ENCODE data around the gene RHEB. TPM values are rescaled to one million over a fixed set of nuclear protein-coding genes. Genes with fewer than 3 reads are reported as not detected.

RHEB gene
- total RNA-seq, 1 experiment from 2014 or later, result 156 TPM

DNA sequence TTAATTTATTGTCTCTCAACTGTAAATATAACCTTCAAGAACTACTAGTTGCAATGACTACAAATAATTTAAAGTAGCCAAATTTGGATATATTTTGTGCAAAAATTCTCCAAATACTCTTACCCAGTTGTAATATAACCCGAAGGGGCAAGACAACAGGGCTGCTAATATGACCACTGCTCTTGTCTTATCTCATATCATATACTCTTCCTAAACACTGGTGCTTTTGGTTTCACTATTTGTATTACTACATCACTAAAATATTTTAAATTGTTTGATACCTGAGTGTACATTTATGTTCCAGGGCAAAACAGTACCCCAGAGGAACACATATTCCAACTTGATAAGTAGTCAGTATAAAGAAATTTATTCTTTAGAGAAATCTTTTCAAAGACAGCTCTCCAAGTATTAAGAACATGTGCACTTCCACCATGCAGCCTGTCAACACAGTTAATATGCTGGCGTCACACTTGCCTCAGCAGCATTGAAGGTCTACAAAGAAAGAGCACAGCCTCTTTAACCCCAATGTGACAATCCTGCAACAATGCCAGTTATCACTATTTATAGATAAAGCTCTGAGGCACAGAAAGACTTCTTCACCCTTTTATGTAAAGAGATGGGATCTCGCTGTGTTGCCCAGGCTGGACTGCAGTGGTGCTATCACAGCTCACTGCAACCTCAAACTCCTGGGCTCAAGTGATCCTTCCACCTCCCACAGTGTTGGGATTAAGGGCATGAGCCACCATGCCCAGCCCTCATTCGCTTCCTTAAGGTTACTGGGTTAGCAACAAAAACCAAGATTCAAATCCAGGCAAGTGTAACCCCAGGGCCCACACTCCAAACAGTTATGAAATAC is 37.8 kb downstream of the RHEB start:
- Mint-ChIP-seq H3K4me1 (ENCODE audit: low read depth, unreplicated experiment) (peaks cover 30% of the 10 kb centered on the region), H3K27ac (ENCODE audit: unreplicated experiment) (no peak overlapping the region), H3K36me3 (ENCODE audit: insufficient read depth, unreplicated experiment) (peaks cover 79% of the 10 kb centered on the region), H3K27me3 (ENCODE audit: insufficient read depth, unreplicated experiment) (no peaks in the 10 kb centered on the region), H3K4me3 (ENCODE audit: unreplicated experiment) (no peak overlapping the region), H3K9me3 (ENCODE audit: unreplicated experiment) (no peaks in the 10 kb centered on the region)
- H3K4me3 ChIP-seq (ENCODE audit: low read depth, low read length), result no peak overlapping the region
- DNase-seq, result no peak
- no peaks in the 10 kb centered on the region for H3K4me1 ChIP-seq
- H3K9me3 ChIP-seq, result no peaks in the 10 kb centered on the region
- ChIA-PET POLR2A (no interaction called here), CTCF (no interaction called here)
- H3K27me3 ChIP-seq (replicated peaks; ENCODE audit: control insufficient read depth, insufficient read depth, low read length), result no peaks in the 10 kb centered on the region
- BruUV-seq (replicated peaks), result no TSS peak
- peaks cover 1% of the 10 kb centered on the region; the same call in 1 of the 2 replicates for H3K36me3 ChIP-seq (ENCODE audit: control insufficient read depth, insufficient read depth, low read length)
- TF ChIP-seq, protein P1, sequence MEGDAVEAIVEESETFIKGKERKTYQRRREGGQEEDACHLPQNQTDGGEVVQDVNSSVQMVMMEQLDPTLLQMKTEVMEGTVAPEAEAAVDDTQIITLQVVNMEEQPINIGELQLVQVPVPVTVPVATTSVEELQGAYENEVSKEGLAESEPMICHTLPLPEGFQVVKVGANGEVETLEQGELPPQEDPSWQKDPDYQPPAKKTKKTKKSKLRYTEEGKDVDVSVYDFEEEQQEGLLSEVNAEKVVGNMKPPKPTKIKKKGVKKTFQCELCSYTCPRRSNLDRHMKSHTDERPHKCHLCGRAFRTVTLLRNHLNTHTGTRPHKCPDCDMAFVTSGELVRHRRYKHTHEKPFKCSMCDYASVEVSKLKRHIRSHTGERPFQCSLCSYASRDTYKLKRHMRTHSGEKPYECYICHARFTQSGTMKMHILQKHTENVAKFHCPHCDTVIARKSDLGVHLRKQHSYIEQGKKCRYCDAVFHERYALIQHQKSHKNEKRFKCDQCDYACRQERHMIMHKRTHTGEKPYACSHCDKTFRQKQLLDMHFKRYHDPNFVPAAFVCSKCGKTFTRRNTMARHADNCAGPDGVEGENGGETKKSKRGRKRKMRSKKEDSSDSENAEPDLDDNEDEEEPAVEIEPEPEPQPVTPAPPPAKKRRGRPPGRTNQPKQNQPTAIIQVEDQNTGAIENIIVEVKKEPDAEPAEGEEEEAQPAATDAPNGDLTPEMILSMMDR (IDR thresholded peaks at IDR 0.05; ENCODE audit: insufficient read depth in 1 of 2, low read depth in 1 of 2, low read length in 1 of 2, severe bottlenecking in 1 of 2, unreplicated experiment in 1 of 2), result no peak
- intact Hi-C loops (cut with micrococcal nuclease; ENCODE audit: unreplicated experiment), result no loop called here

DNA sequence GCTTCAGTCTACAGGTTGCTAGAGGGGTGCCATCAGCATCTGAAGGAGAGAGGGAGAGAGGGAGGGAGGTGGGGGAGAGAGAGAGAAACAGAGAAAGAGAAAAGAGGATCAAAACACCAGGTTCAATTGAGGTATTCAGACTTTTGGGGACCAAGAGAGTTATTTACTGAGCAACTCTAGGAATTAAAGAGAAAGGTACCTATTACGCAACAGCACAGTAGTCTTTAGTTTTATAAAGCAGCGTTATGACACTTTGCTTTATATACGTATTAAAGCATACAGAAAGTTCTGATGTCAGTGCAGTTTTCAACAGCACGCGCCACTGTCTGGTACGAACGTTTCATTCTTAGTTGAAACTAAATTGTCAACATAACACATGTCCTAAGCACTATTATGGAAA is 41.8 kb downstream of the RHEB start:
- intact Hi-C loops (cut with micrococcal nuclease; ENCODE audit: unreplicated experiment), result no loop called here
- Histone ChIP-seq H3K9me3 (no peaks in the 10 kb centered on the region), H3K4me3 (ENCODE audit: low read depth, low read length) (no peak overlapping the region), H3K4me1 (no peaks in the 10 kb centered on the region), H3K36me3 (ENCODE audit: control insufficient read depth, insufficient read depth, low read length) (no peaks in the 10 kb centered on the region), H3K27me3 (replicated peaks; ENCODE audit: control insufficient read depth, insufficient read depth, low read length) (no peaks in the 10 kb centered on the region)
- TF ChIP-seq, protein P1 (IDR thresholded peaks at IDR 0.05; ENCODE audit: insufficient read depth in 1 of 2, low read depth in 1 of 2, low read length in 1 of 2, severe bottlenecking in 1 of 2, unreplicated experiment in 1 of 2), result no peak
- Mint-ChIP-seq H3K27ac (ENCODE audit: unreplicated experiment) (no peak overlapping the region), H3K27me3 (ENCODE audit: insufficient read depth, unreplicated experiment) (no peaks in the 10 kb centered on the region), H3K4me1 (ENCODE audit: low read depth, unreplicated experiment) (peaks cover 19% of the 10 kb centered on the region), H3K4me3 (ENCODE audit: unreplicated experiment) (no peak overlapping the region), H3K36me3 (ENCODE audit: insufficient read depth, unreplicated experiment) (peaks cover 66% of the 10 kb centered on the region), H3K9me3 (ENCODE audit: unreplicated experiment) (no peaks in the 10 kb centered on the region)
- no peak for DNase-seq
- no TSS peak for BruUV-seq (replicated peaks)
- ChIA-PET POLR2A (no interaction called here), CTCF (no interaction called here)

DNA sequence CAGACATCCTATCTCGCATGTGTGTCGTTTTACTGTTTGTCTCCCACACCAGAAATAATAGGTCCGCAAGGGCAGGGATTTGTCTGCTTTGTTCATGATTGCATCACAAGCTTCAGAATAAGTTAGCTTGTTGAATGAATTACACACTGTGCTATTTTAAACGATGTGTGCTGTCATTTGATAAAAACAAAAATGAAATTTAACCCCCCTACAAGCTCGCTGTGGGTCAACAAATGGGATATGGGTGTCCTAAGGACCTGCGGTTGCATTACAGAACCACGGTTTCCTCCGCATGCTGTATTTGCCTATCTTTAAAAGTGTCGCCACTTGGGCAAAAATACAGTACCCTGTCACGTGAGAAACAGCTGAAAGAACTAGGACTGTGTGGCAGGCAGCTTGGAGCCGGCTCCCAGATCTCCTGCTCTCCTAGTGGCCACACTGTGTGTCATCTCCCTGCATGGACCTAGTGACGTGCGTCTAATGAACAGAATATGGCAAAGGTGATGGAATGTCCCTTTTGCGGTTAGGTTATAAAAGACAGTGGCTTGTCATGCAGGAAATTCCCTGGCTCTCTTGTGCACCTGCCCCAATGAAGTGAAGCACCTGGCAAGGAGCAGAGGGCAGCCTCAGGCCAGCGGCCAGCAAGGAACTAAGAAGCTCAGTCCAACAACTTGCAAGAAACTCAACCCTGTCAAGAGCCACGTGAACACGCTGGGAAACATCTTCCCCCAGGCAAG is 46.9 kb downstream of the RHEB start:
- POLR2A ChIA-PET, result no interaction called here

More for the DNA sequence above, 46.9 kb downstream of the RHEB start:
- Histone ChIP-seq H3K27me3 (replicated peaks; ENCODE audit: control insufficient read depth, insufficient read depth, low read length) (no peaks in the 10 kb centered on the region), H3K36me3 (ENCODE audit: control insufficient read depth, insufficient read depth, low read length) (no peaks in the 10 kb centered on the region), H3K4me3 (ENCODE audit: low read depth, low read length) (no peak overlapping the region), H3K9me3 (no peaks in the 10 kb centered on the region), H3K4me1 (no peaks in the 10 kb centered on the region)
- no peak for DNase-seq
- Mint-ChIP-seq H3K27me3 (ENCODE audit: insufficient read depth, unreplicated experiment) (no peaks in the 10 kb centered on the region), H3K4me1 (ENCODE audit: low read depth, unreplicated experiment) (no peaks in the 10 kb centered on the region), H3K36me3 (ENCODE audit: insufficient read depth, unreplicated experiment) (peaks cover 84% of the 10 kb centered on the region), H3K9me3 (ENCODE audit: unreplicated experiment) (no peaks in the 10 kb centered on the region), H3K4me3 (ENCODE audit: unreplicated experiment) (no peak overlapping the region), H3K27ac (ENCODE audit: unreplicated experiment) (peak overlapping the region; percentile 31)
- TF ChIP-seq, protein P1 (IDR thresholded peaks at IDR 0.05; ENCODE audit: insufficient read depth in 1 of 2, low read depth in 1 of 2, low read length in 1 of 2, severe bottlenecking in 1 of 2, unreplicated experiment in 1 of 2), result no peak
- BruUV-seq (replicated peaks), result no TSS peak
- intact Hi-C loops (cut with micrococcal nuclease; ENCODE audit: unreplicated experiment), result no loop called here
- CTCF ChIA-PET, result no interaction called here

Data from Caco-2 (cell line).